Sigmoid colon (tissue), 7 donors: Measurements from ENCODE around the gene SH2B2. TPM values are rescaled to one million over a fixed set of nuclear protein-coding genes. Genes with fewer than 3 reads are reported as not detected.

Experiments used
- DNase-seq: peaks from one replicate; pipeline ENCODE4 v3.0.0-alpha.2; 2019
- H3K27ac ChIP-seq, 4 donors: fragments of 200-600 bp; sonication (generic); one replicate each; pipeline ENCODE4 v1.5.1; 2016 to 2019; ENCODE audit warnings: mild to moderate bottlenecking in 1 of 4
- H3K27me3 ChIP-seq, 3 donors: fragments of 200-600 bp; sonication (generic); one replicate each; pipeline ENCODE4 v1.5.1; 2019; ENCODE audit warnings: mild to moderate bottlenecking in 1 of 3
- H3K36me3 ChIP-seq, 4 donors: fragments of 200-600 bp; sonication (generic); one replicate each; pipeline ENCODE4 v1.5.1; 2016 to 2019
- H3K4me1 ChIP-seq, 4 donors: fragments of 200-600 bp; sonication (generic); one replicate each; pipeline ENCODE4 v1.5.1; 2017 to 2019
- H3K4me3 ChIP-seq, 4 donors: fragments of 200-600 bp; sonication (generic); one replicate each; pipeline ENCODE4 v1.5.1; 2017 to 2019; ENCODE audit warnings: mild to moderate bottlenecking in 2 of 4, moderate library complexity in 1 of 4
- H3K9me3 ChIP-seq, 4 donors: fragments of 200-600 bp in 3 of 4; sonication (generic) in 3 of 4; one replicate each; pipeline versions ENCODE4 v1.5.1 to v1.6.1; 2013 to 2019
- EP300 ChIP-seq, 4 donors: sonication (generic); formaldehyde crosslinking; IDR thresholded peaks; one replicate each; pipeline ENCODE4 v1.6.1; 2017; ENCODE audit warnings: antibody characterized with exemption in 4 of 4
- POLR2A ChIP-seq, 2 donors: fragments of 450-650 bp; IDR thresholded peaks; one replicate each; pipeline ENCODE4 v1.6.1; 2016; ENCODE audit warnings: antibody characterized with exemption in 2 of 2, mild to moderate bottlenecking in 2 of 2, moderate library complexity in 2 of 2
- POLR2AphosphoS5 ChIP-seq, 4 donors: sonication (generic); formaldehyde crosslinking; IDR thresholded peaks; one replicate each; pipeline ENCODE4 v1.6.1; 2017; ENCODE audit warnings: antibody characterized with exemption in 4 of 4
- WGBS, 2 donors: extraction: QIAGEN DNeasy Blood & Tissue Kit; methylation state at CpG; one replicate each; pipeline ENCODE4 v1.1.7; 2013; 5-methylcytosine and 5-hydroxymethylcytosine counted together
- intact Hi-C: fragments of 100-400 bp; cut with DNase I; formaldehyde crosslinking; loops from one replicate; pipeline ENCODE4 v1.15.1; 2023
- polyA plus RNA-seq, 3 donors: library from polyadenylated mRNA; stranded (reverse); fragments of 200-250 nt; gene quantifications; one replicate each; pipeline ENCODE4 v1.2.3, GENCODE V29; 2013
- total RNA-seq, 4 donors: library from RNA; depleted of rRNA; stranded (reverse); fragments of >200 nt; gene quantifications; one replicate each; pipeline ENCODE4 v1.1.0, GENCODE V29; 2016
- TF ChIP-seq, protein P1 (sequence below), 4 experiments: fragments of 450-650 bp in 3 of 4; fragments of 200-600 bp in 1 of 4; IDR thresholded peaks; one replicate each; pipeline ENCODE4 v1.5.1; 2016 to 2019; ENCODE audit warnings: antibody characterized with exemption in 4 of 4, mild to moderate bottlenecking in 3 of 4, moderate library complexity in 2 of 4
- donor health status: healthy with polysubstance abuse.
- donor health status: Bipolar disorder and iron deficiency.
- donor health status: healthy.

The SH2B2 gene
- total and polyA plus RNA-seq, 7 donors: 1.1 to 10.5 (median 4.6) TPM; not detected in 2

DNA sequence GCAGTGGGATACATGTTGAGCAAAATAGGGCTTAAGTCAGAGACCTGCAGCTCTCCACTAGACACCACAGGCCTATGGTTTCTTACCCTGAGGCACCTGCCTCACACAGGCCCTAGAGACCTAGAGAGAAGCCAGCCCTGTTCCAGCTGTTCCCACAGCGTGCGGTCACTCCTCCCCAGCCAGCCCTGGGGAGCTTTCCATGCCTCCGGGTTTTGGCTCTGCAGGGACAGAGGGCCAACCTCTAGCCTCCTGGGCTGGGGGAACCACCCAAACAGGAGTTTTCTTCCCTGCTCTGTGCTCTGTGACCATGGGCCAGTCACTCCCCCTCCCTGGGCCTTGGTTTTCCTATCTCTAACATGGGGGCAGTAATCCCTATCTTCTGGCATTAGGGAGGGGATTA is 33.0 kb downstream of the SH2B2 start:
- H3K27ac ChIP-seq: peak overlapping the region in 1 of 4 donors; percentile 32
- 94 to 96% methylated on average over 3 of the region's 3 CpGs for WGBS, 2 donors
- TF ChIP-seq POLR2AphosphoS5 (IDR thresholded peaks at IDR 0.05): no peak
- TF ChIP-seq, protein P1, sequence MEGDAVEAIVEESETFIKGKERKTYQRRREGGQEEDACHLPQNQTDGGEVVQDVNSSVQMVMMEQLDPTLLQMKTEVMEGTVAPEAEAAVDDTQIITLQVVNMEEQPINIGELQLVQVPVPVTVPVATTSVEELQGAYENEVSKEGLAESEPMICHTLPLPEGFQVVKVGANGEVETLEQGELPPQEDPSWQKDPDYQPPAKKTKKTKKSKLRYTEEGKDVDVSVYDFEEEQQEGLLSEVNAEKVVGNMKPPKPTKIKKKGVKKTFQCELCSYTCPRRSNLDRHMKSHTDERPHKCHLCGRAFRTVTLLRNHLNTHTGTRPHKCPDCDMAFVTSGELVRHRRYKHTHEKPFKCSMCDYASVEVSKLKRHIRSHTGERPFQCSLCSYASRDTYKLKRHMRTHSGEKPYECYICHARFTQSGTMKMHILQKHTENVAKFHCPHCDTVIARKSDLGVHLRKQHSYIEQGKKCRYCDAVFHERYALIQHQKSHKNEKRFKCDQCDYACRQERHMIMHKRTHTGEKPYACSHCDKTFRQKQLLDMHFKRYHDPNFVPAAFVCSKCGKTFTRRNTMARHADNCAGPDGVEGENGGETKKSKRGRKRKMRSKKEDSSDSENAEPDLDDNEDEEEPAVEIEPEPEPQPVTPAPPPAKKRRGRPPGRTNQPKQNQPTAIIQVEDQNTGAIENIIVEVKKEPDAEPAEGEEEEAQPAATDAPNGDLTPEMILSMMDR (IDR thresholded peaks at IDR 0.05): no peak
- no peak for TF ChIP-seq EP300 (IDR thresholded peaks at IDR 0.05)
- no peak for TF ChIP-seq POLR2A (IDR thresholded peaks at IDR 0.05)

DNA sequence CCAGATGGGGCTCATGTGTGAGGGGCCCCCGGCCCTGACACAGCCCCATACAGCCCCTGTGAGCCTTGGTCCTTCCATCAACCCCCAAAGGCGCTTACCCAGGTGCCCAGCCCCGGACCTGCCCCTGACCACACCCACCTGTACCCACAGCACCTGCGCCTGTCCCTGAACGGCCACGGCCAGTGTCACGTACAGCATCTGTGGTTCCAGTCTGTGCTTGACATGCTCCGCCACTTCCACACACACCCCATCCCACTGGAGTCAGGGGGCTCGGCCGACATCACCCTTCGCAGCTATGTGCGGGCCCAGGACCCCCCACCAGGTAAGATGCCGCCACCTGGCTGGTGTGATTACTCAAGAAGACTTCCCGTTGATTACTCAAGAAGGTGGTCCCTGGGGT is 33.5 kb downstream of the SH2B2 start:
- Histone ChIP-seq H3K4me3 (no peak overlapping the region), H3K27ac (no peak overlapping the region), H3K9me3 (no peaks in the 10 kb centered on the region), H3K36me3 (no peaks in the 10 kb centered on the region), H3K27me3 (peaks cover 4 to 30% (median 5%) of the 10 kb centered on the region in 3 donors), H3K4me1 (no peaks in the 10 kb centered on the region)
- TF ChIP-seq POLR2A (IDR thresholded peaks at IDR 0.05) (no peak), POLR2AphosphoS5 (IDR thresholded peaks at IDR 0.05) (no peak), EP300 (IDR thresholded peaks at IDR 0.05) (no peak)
- TF ChIP-seq, protein P1 (IDR thresholded peaks at IDR 0.05): no peak
- 85 to 93% methylated on average over 14 of the region's 14 CpGs for WGBS, 2 donors
- intact Hi-C loops: no loop called here
- DNase-seq: no peak

More for the DNA sequence above, 33.0 kb downstream of the SH2B2 start:
- H3K27me3 ChIP-seq: peaks cover 4 to 30% (median 5%) of the 10 kb centered on the region in 3 donors
- H3K9me3 ChIP-seq: no peaks in the 10 kb centered on the region
- intact Hi-C loops: no loop called here
- no peaks in the 10 kb centered on the region for H3K4me1 ChIP-seq
- no peaks in the 10 kb centered on the region for H3K36me3 ChIP-seq
- no peak overlapping the region for H3K4me3 ChIP-seq
- no peak for DNase-seq

DNA sequence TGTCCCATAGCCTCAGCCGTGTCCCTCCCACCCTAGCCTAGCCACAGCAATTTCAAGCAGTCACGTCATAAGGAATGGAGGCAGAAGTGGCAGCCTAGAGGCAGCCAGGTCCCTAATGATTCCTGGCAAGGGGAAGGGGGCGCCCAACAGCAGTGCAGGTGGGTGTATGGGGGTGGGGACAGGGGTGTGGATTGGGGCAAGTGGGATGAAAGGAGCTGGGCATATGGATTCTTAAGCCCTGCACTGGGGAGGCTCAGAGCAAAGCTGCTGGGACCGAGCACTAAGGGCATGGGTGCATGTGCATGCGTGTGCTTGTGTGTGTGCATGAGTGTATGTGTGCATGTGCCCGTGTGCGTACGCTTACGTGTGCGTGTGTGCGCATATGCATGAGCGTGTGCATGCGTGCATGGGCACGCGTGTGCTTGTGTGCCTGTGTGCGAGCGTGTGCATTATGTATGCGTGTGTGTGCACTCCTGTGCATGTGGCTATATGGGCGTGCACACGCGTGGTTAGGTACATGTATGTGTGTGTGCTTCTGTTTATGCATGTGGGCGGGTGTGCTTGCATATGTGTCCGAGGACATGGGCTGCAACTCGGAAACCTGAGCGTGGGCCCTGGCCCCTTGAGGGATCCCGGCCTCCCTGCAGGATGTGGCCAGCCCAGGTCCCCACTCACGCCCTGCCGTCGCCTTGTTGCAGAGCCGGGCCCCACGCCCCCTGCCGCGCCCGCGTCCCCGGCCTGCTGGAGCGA is 34.1 kb downstream of the SH2B2 start:
- intact Hi-C loops: no loop called here

DNA sequence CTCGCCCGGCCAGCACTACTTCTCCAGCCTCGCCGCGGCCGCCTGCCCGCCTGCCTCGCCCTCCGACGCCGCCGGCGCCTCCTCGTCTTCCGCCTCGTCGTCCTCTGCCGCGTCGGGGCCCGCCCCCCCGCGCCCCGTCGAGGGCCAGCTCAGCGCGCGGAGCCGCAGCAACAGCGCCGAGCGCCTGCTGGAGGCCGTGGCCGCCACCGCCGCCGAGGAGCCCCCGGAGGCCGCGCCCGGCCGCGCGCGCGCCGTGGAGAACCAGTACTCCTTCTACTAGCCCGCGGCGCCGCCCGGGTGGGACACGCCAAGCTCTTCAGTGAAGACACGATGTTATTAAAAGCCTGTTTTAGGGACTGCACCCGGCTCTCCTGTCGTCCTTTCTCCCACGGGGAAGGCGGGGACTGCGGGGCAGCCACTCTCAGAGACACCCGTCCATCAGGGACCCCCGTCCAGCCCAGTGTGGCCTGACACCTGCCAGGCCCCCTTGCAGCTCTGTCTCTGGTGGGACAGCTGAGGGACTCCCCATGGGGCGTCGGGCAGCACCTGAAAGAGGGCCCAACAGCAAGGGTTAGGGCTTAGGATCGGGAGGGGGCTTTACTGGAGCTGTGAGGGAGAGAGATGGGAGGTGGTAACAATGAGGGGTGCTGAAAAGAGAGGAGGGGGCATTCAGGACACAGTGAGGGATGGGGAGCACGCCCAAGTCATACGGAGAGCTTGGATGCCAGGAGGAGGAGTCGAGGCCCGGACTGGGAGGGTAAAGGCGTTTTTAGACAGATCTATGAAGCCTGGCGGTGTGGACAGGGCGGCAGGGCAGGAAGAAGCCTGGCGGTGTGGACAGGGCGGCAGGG is 34.9 kb downstream of the SH2B2 start:
- TF ChIP-seq EP300 (IDR thresholded peaks at IDR 0.05) (no peak), POLR2AphosphoS5 (IDR thresholded peaks at IDR 0.05) (no peak)
- Histone ChIP-seq H3K4me1 (no peaks in the 10 kb centered on the region), H3K27me3 (peaks cover 4 to 30% (median 5%) of the 10 kb centered on the region in 3 donors), H3K27ac (no peak overlapping the region), H3K4me3 (no peak overlapping the region), H3K36me3 (no peaks in the 10 kb centered on the region), H3K9me3 (no peaks in the 10 kb centered on the region)
- intact Hi-C loops: no loop called here
- no peak for DNase-seq
- WGBS, 2 donors: 19 to 39% methylated on average over 73 of the region's 73 CpGs

More for the DNA sequence above, 34.1 kb downstream of the SH2B2 start:
- TF ChIP-seq POLR2A (IDR thresholded peaks at IDR 0.05) (no peak), POLR2AphosphoS5 (IDR thresholded peaks at IDR 0.05) (no peak), EP300 (IDR thresholded peaks at IDR 0.05) (no peak)
- TF ChIP-seq, protein P1 (IDR thresholded peaks at IDR 0.05): no peak
- Histone ChIP-seq H3K4me1 (no peaks in the 10 kb centered on the region), H3K27ac (no peak overlapping the region), H3K4me3 (no peak overlapping the region), H3K27me3 (peaks cover 4 to 30% (median 5%) of the 10 kb centered on the region in 3 donors), H3K9me3 (no peaks in the 10 kb centered on the region), H3K36me3 (no peaks in the 10 kb centered on the region)
- 65 to 78% methylated on average over 37 of the region's 37 CpGs for WGBS, 2 donors
- no peak for DNase-seq

DNA sequence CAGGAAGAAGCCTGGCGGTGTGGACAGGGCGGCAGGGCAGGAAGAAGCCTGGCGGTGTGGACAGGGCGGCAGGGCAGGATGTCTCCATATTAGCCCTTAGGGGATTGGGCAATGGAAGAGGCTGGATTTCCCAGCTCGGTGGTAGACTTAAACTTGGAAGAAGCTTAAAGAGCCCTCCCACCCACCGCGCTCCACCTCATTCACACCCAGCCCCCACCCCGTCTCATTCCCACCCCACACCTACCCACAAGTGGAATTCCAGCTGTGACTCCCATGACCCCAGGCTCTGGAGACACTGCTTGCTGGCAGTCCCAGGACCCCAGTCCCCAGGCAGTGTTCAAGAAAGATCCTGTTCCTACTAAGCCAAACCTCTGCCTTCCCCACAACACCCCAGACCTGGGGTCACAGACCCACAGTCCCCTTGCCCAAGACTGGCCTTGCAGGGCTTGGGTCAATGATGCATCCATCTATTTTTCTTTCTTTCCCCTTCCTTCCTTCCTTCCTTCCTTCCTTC is 35.6 kb downstream of the SH2B2 start:
- no peaks in the 10 kb centered on the region for H3K36me3 ChIP-seq
- no peak overlapping the region for H3K4me3 ChIP-seq
- peaks cover 4 to 30% (median 5%) of the 10 kb centered on the region in 3 donors for H3K27me3 ChIP-seq
- TF ChIP-seq EP300 (IDR thresholded peaks at IDR 0.05) (no peak), POLR2A (IDR thresholded peaks at IDR 0.05) (no peak), POLR2AphosphoS5 (IDR thresholded peaks at IDR 0.05) (no peak)
- TF ChIP-seq, protein P1 (IDR thresholded peaks at IDR 0.05): no peak
- intact Hi-C loops: no loop called here
- no peak for DNase-seq
- H3K27ac ChIP-seq: no peak overlapping the region
- 75 to 89% methylated on average over 8 of the region's 8 CpGs for WGBS, 2 donors
- H3K4me1 ChIP-seq: no peaks in the 10 kb centered on the region
- no peaks in the 10 kb centered on the region for H3K9me3 ChIP-seq
